Measurements from ENCODE around the gene DOCK1.
"Not testable (repeated sequence)": the region's sequence is repeated elsewhere in the genome, so short reads cannot be mapped to it uniquely, and the experiment has no call there.

The DOCK1 gene

GRCh38 chr10:126903656-126904360 is 1.4 kb upstream of the DOCK1 start:
- no peak for DNase-seq (ENCODE audit: low read depth, low spot score)

GRCh38 chr10:126904516-126904817 is 761 bp upstream of the DOCK1 start:
- no peak for DNase-seq (ENCODE audit: low read depth, low spot score)

GRCh38 chr10:126905776-126906703 is 812 bp downstream of the DOCK1 start:
- DNase-seq (ENCODE audit: low read depth, low spot score): no peak

GRCh38 chr10:126906704-126907422 is 1.6 kb downstream of the DOCK1 start:
- DNase-seq (ENCODE audit: low read depth, low spot score): no peak

- DNase-seq (ENCODE audit: low read depth, low spot score): no peak
Measured at GRCh38 chr10:126907423-126907970, 2.3 kb downstream of the DOCK1 start.

GRCh38 chr10:126908225-126908624 is 3.0 kb downstream of the DOCK1 start:
- DNase-seq (ENCODE audit: low read depth, low spot score): no peak

- DNase-seq (ENCODE audit: low read depth, low spot score): no peak
Measured at GRCh38 chr10:126908729-126909128, 3.5 kb downstream of the DOCK1 start.

- no peak for DNase-seq (ENCODE audit: low read depth, low spot score)
Measured at GRCh38 chr10:126909147-126909546, 3.9 kb downstream of the DOCK1 start.

GRCh38 chr10:126910196-126910595 is 5.0 kb downstream of the DOCK1 start:
- no peak for DNase-seq (ENCODE audit: low read depth, low spot score)

GRCh38 chr10:126910798-126911197 is 5.6 kb downstream of the DOCK1 start:
- no peak for DNase-seq (ENCODE audit: low read depth, low spot score)

- no peak for DNase-seq (ENCODE audit: low read depth, low spot score)
Measured at GRCh38 chr10:126911301-126911700, 6.1 kb downstream of the DOCK1 start.

- no peak for DNase-seq (ENCODE audit: low read depth, low spot score)
Measured at GRCh38 chr10:126913316-126913715, 8.1 kb downstream of the DOCK1 start.

- DNase-seq (ENCODE audit: low read depth, low spot score): no peak
Measured at GRCh38 chr10:126914561-126914960, 9.3 kb downstream of the DOCK1 start.

GRCh38 chr10:126916952-126917351 is 11.7 kb downstream of the DOCK1 start:
- not testable (repeated sequence) for DNase-seq (ENCODE audit: low read depth, low spot score)

- DNase-seq (ENCODE audit: low read depth, low spot score): no peak
Measured at GRCh38 chr10:126917375-126917774, 12.1 kb downstream of the DOCK1 start.

- no peak for DNase-seq (ENCODE audit: low read depth, low spot score)
Measured at GRCh38 chr10:126917975-126918908, 13.0 kb downstream of the DOCK1 start.

- DNase-seq (ENCODE audit: low read depth, low spot score): no peak
Measured at GRCh38 chr10:126919426-126919825, 14.2 kb downstream of the DOCK1 start.

- DNase-seq (ENCODE audit: low read depth, low spot score): no peak
Measured at GRCh38 chr10:126921162-126921561, 15.9 kb downstream of the DOCK1 start.

GRCh38 chr10:126921974-126922525 is 16.8 kb downstream of the DOCK1 start:
- DNase-seq (ENCODE audit: low read depth, low spot score): no peak

- no peak for DNase-seq (ENCODE audit: low read depth, low spot score)
Measured at GRCh38 chr10:126924180-126924914, 19.1 kb downstream of the DOCK1 start.
